ENCODE measurements around the gene DEK.

- TF ChIP-seq CTCF (IDR thresholded peaks at IDR 0.05), result no peak
- TF ChIP-seq EP300 (IDR thresholded peaks at IDR 0.05), result no peak
- TF ChIP-seq POLR2A (IDR thresholded peaks at IDR 0.05), result no peak
- no peak for TF ChIP-seq POLR2AphosphoS5 (IDR thresholded peaks at IDR 0.05)
These were observed 48.0 kb upstream of the DEK start for GRCh38 chr6:18312368-18312767.
